Subcutaneous abdominal adipose tissue (tissue), 5 donors: Measurements from ENCODE around the gene ATXN1.

ENCODE experiments used
- H3K27ac ChIP-seq: one replicate; pipeline ENCODE4 v1.7.0; 2013; ENCODE audit warnings: low read depth, mild to moderate bottlenecking, inconsistent platforms, low read length, moderate library complexity
- H3K27me3 ChIP-seq, 5 donors: one replicate each; pipeline ENCODE4 v1.7.0; 2013; ENCODE audit warnings: low read length in 5 of 5, inconsistent platforms in 1 of 5; ENCODE audit not compliant: control insufficient read depth in 5 of 5, insufficient read depth in 4 of 5
- H3K36me3 ChIP-seq, 5 donors: one replicate each; pipeline ENCODE4 v1.7.0; 2013; ENCODE audit warnings: low read length in 5 of 5; ENCODE audit not compliant: control insufficient read depth in 5 of 5, insufficient read depth in 5 of 5
- H3K4me1 ChIP-seq, 5 donors: one replicate each; pipeline ENCODE4 v1.7.0; 2013; ENCODE audit warnings: low read length in 5 of 5, mild to moderate bottlenecking in 3 of 5, moderate library complexity in 1 of 5; ENCODE audit not compliant: control insufficient read depth in 5 of 5, insufficient read depth in 5 of 5
- H3K4me3 ChIP-seq, 5 donors: one replicate each; pipeline ENCODE4 v1.7.0; 2013; ENCODE audit warnings: low read length in 5 of 5, low read depth in 1 of 5
- H3K9ac ChIP-seq, 5 donors: one replicate each; pipeline ENCODE4 v1.7.0; 2013; ENCODE audit warnings: low read length in 5 of 5, mild to moderate bottlenecking in 4 of 5, moderate library complexity in 3 of 5
- H3K9me3 ChIP-seq, 5 donors: one replicate each; pipeline ENCODE4 v1.7.0; 2013; ENCODE audit warnings: low read length in 5 of 5; ENCODE audit not compliant: control insufficient read depth in 5 of 5
- donor health status: healthy.
- donor health status: healthy.
- donor health status: healthy.
- donor health status: healthy.
- donor health status: healthy.

Gene ATXN1

DNA sequence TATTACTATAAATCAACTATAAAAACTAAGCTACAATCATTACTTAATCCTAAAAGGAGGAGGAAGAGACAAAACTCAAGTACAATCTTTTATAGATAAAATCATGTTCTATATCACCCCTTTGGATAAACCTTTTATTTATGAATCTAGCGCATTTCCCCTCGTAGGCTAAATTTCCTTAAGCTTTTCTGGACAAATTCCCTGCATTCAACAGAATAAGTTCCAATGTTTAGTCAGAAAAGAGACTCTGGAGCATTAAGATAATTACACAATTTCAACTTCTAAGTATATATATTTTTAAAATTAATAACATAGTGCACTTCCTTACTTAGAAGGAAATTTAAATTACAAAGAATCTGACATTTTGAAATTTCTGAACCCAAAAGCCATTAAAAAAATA, 37.9 kb downstream of the ATXN1 start:
- Histone ChIP-seq H3K27ac (no peak overlapping the region), H3K4me1 (peaks cover under 1 to 33% (median 26%) of the 10 kb centered on the region in 5 donors), H3K4me3 (no peak overlapping the region), H3K9ac (no peak overlapping the region), H3K36me3 (no peaks in the 10 kb centered on the region), H3K27me3 (no peaks in the 10 kb centered on the region), H3K9me3 (no peaks in the 10 kb centered on the region)

DNA sequence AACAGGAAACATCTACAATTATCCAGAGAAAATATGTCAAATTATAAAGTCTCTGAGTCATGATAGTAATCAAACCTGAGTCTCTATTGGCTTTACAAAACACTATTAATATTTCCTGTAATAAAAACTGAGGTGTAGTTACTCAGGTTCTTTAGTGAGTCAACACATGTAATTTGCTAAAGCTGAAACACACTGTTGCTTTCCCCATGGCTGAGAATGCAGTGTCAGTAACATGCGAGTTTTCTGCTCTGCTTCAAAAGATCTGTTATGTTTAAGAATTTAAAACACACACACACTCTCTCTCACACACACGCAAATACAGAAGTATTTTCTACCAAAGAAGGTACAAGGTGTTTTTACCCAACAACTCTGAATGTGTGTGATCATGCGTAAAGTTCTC, 38.6 kb downstream of the ATXN1 start:
- H3K27ac ChIP-seq, result no peak overlapping the region
- no peak overlapping the region for H3K4me3 ChIP-seq
- H3K27me3 ChIP-seq, result no peaks in the 10 kb centered on the region
- peaks cover 3 to 33% (median 21%) of the 10 kb centered on the region in 5 donors for H3K4me1 ChIP-seq
- peaks cover 0 to under 1% (median 0%) of the 10 kb centered on the region in 5 donors for H3K36me3 ChIP-seq
- H3K9ac ChIP-seq, result no peak overlapping the region
- H3K9me3 ChIP-seq, result no peaks in the 10 kb centered on the region

DNA sequence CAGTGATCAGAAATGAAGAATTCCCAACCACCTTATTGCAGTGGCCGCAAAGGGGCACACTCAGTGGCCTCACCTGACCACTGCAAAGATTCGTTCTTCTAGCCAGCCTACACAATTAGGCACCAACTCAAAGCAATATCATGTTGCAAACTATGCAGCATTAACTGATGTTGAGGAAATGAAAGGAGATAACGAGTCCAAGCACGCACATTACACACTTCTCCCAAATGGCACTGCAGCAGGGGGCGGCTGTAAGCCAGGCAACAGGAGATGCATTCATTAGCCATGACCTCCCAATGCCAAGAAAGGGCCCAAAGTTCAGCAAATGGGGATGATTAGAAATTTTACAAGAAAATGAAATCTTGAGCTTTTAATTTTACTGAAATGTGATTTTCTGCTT, 39.3 kb downstream of the ATXN1 start:
- H3K36me3 ChIP-seq, result peaks cover 0 to 5% (median 4%) of the 10 kb centered on the region in 5 donors
- H3K27ac ChIP-seq, result no peak overlapping the region
- peaks cover 3 to 33% (median 21%) of the 10 kb centered on the region in 5 donors for H3K4me1 ChIP-seq
- no peak overlapping the region for H3K9ac ChIP-seq
- H3K27me3 ChIP-seq, result no peaks in the 10 kb centered on the region
- H3K4me3 ChIP-seq, result no peak overlapping the region
- no peaks in the 10 kb centered on the region for H3K9me3 ChIP-seq

GRCh38 chr6:16720861-16721260, 40.4 kb downstream of the ATXN1 start:
- Histone ChIP-seq H3K27me3 (no peaks in the 10 kb centered on the region), H3K27ac (no peak overlapping the region), H3K9ac (no peak overlapping the region), H3K36me3 (peaks cover 0 to 5% (median 4%) of the 10 kb centered on the region in 5 donors), H3K4me3 (no peak overlapping the region), H3K9me3 (no peaks in the 10 kb centered on the region), H3K4me1 (peaks cover 3 to 31% (median 20%) of the 10 kb centered on the region in 5 donors)

GRCh38 chr6:16719488-16719887, 41.8 kb downstream of the ATXN1 start:
- no peak overlapping the region for H3K4me3 ChIP-seq
- peaks cover 3 to 18% (median 11%) of the 10 kb centered on the region in 5 donors for H3K4me1 ChIP-seq
- H3K9ac ChIP-seq, result no peak overlapping the region

GRCh38 chr6:16718356-16718755, 42.9 kb downstream of the ATXN1 start:
- Histone ChIP-seq H3K9ac (no peak overlapping the region), H3K27me3 (no peaks in the 10 kb centered on the region), H3K4me1 (peaks cover under 1 to 13% (median 7%) of the 10 kb centered on the region in 5 donors), H3K4me3 (no peak overlapping the region), H3K9me3 (no peaks in the 10 kb centered on the region), H3K27ac (no peak overlapping the region), H3K36me3 (peaks cover 0 to 5% (median 4%) of the 10 kb centered on the region in 5 donors)

More at GRCh38 chr6:16719488-16719887, 41.8 kb downstream of the ATXN1 start:
- Histone ChIP-seq H3K27me3 (no peaks in the 10 kb centered on the region), H3K36me3 (peaks cover 0 to 5% (median 4%) of the 10 kb centered on the region in 5 donors), H3K27ac (no peak overlapping the region), H3K9me3 (no peaks in the 10 kb centered on the region)

GRCh38 chr6:16717275-16717942, 43.9 kb downstream of the ATXN1 start:
- peaks cover 0 to 22% (median 12%) of the 10 kb centered on the region in 5 donors for H3K4me1 ChIP-seq
- H3K27ac ChIP-seq, result no peak overlapping the region
- H3K9ac ChIP-seq, result no peak overlapping the region
- no peak overlapping the region for H3K4me3 ChIP-seq
- no peaks in the 10 kb centered on the region for H3K9me3 ChIP-seq
- H3K27me3 ChIP-seq, result no peaks in the 10 kb centered on the region
- peaks cover 0 to 5% (median 4%) of the 10 kb centered on the region in 5 donors for H3K36me3 ChIP-seq

GRCh38 chr6:16716321-16716858, 44.9 kb downstream of the ATXN1 start:
- H3K27me3 ChIP-seq, result no peaks in the 10 kb centered on the region
- H3K27ac ChIP-seq, result no peak overlapping the region
- H3K4me1 ChIP-seq, result peaks cover 0 to 27% (median 15%) of the 10 kb centered on the region in 5 donors
- no peak overlapping the region for H3K9ac ChIP-seq
- H3K9me3 ChIP-seq, result no peaks in the 10 kb centered on the region
- no peak overlapping the region for H3K4me3 ChIP-seq
- H3K36me3 ChIP-seq, result peaks cover 0 to 5% (median 4%) of the 10 kb centered on the region in 5 donors

DNA sequence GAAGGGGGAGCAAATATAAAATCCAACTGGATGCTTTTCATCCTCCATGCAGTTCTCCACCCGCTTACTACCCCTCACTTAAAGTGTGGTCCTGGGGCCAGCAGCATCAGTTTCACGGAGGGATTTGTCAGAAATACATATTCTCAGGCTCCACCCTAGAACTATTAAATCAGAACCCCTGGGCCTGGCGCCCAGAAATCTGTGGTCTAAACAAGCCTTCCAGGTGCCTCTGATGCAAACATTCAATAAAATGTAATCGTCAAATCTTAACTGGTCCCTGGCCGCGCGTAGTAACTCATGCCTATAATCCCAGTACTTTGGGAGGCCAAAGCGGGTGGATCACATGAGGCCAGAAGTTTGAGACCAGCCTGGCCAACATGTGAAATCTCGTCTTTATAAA, 47.7 kb downstream of the ATXN1 start:
- Histone ChIP-seq H3K9ac (peak overlapping the region in 1 of 5 donors; percentile 57), H3K27me3 (no peaks in the 10 kb centered on the region), H3K4me3 (no peak overlapping the region), H3K36me3 (peaks cover 0 to 5% (median 4%) of the 10 kb centered on the region in 5 donors), H3K9me3 (no peaks in the 10 kb centered on the region), H3K4me1 (peaks cover 0 to 24% (median 15%) of the 10 kb centered on the region in 5 donors), H3K27ac (peak overlapping the region; percentile 74)

- Histone ChIP-seq H3K27ac (peak overlapping the region; percentile 74), H3K4me1 (peaks cover 0 to 19% (median 13%) of the 10 kb centered on the region in 5 donors), H3K36me3 (peaks cover 0 to 5% (median 4%) of the 10 kb centered on the region in 5 donors), H3K9me3 (no peaks in the 10 kb centered on the region), H3K4me3 (peak overlapping the region in 3 of 5 donors; percentile 15 to 34 (median 32)), H3K27me3 (no peaks in the 10 kb centered on the region), H3K9ac (peak overlapping the region in 2 of 5 donors; percentile 33 to 57)
Observed at GRCh38 chr6:16712931-16713484, 48.3 kb downstream of the ATXN1 start.
